ENCODE data around the gene KDM2A.

DNA sequence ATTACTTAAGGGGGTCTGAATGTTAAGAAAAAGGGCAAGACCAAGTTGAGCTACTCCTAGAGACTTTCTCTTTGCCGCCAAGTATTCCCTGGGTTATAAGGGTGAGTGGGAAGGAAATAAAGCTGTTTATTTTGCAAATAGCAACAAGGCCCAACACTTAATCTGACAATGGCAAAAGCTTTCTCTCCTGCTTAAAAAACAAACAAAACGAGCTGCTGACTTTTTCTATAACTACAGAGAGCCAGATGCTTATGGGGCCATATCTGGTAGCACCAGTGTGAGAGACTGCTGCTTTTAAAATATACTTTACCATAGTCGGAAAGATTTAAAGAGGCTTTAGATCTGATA, 2.3 kb upstream of the KDM2A start:
- no peak for TF ChIP-seq EZH2 (IDR thresholded peaks at IDR 0.05; ENCODE audit: borderline replicate concordance, low read depth, low read length, severe bottlenecking)
- TF ChIP-seq, protein P1, sequence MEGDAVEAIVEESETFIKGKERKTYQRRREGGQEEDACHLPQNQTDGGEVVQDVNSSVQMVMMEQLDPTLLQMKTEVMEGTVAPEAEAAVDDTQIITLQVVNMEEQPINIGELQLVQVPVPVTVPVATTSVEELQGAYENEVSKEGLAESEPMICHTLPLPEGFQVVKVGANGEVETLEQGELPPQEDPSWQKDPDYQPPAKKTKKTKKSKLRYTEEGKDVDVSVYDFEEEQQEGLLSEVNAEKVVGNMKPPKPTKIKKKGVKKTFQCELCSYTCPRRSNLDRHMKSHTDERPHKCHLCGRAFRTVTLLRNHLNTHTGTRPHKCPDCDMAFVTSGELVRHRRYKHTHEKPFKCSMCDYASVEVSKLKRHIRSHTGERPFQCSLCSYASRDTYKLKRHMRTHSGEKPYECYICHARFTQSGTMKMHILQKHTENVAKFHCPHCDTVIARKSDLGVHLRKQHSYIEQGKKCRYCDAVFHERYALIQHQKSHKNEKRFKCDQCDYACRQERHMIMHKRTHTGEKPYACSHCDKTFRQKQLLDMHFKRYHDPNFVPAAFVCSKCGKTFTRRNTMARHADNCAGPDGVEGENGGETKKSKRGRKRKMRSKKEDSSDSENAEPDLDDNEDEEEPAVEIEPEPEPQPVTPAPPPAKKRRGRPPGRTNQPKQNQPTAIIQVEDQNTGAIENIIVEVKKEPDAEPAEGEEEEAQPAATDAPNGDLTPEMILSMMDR (IDR thresholded peaks at IDR 0.05; ENCODE audit: borderline replicate concordance, extremely low read depth, low read length, poor library complexity, severe bottlenecking), result no peak
